Stimulated activated naive CD8-positive, alpha-beta T cell treated with anti-CD3 and anti-CD28 coated beads, Interleukin-15, Interleukin-2, amounts not matched to agents 100 ng/mL and 50 ng/mL, for 24 hours (primary cell): ENCODE data around the gene PHACTR3.

ENCODE experiments used
- H3K27ac Mint-ChIP-seq: one replicate; pipeline ENCODE4 v1.8.0; 2021; ENCODE audit warnings: mild to moderate bottlenecking, mixed read lengths
- H3K27me3 Mint-ChIP-seq: one replicate; pipeline ENCODE4 v1.8.0; 2021; ENCODE audit warnings: mixed read lengths
- H3K36me3 Mint-ChIP-seq: one replicate; pipeline ENCODE4 v1.8.0; 2021; ENCODE audit warnings: low read depth, mixed read lengths
- H3K4me1 Mint-ChIP-seq: one replicate; pipeline ENCODE4 v1.8.0; 2021; ENCODE audit warnings: low read depth, mixed read lengths
- H3K4me3 Mint-ChIP-seq: one replicate; pipeline ENCODE4 v1.8.0; 2021; ENCODE audit warnings: mild to moderate bottlenecking, mixed read lengths
- H3K9me3 Mint-ChIP-seq: one replicate; pipeline ENCODE4 v1.8.0; 2021; ENCODE audit warnings: mixed read lengths

The PHACTR3 gene

DNA sequence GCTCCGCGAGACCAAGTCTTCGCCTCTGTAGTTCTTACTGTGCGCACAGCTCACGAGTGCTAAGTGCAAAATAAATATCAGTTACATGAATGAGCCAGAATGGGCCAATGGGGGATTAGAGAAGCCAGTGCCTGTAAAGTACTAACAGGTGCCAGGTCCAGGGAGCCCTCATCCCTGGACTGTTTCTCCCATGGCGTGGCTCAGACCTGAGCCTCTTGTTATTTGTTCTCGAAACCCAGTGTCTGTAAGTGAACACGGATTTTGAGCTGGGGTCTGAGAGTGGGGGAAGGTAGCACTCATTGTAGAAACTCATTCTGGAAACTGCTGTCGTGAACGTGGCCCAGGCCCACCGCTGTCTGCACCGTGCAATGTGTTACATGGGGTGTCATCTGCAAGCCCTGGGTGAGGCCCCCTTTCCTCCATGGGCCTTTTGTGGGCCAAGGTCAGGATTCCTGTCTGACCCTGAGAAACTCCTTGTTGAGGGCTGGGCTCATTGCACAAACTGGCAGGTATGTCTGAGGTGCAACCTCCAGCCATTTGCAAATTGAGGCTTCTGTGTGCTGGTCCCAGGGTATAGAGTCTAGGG lies 174.4 kb downstream of the PHACTR3 start:
- no peaks in the 10 kb centered on the region for H3K4me1 Mint-ChIP-seq
- H3K27me3 Mint-ChIP-seq: no peaks in the 10 kb centered on the region
- no peaks in the 10 kb centered on the region for H3K36me3 Mint-ChIP-seq
- no peak overlapping the region for H3K27ac Mint-ChIP-seq
- H3K4me3 Mint-ChIP-seq: no peak overlapping the region
- H3K9me3 Mint-ChIP-seq: no peaks in the 10 kb centered on the region

DNA sequence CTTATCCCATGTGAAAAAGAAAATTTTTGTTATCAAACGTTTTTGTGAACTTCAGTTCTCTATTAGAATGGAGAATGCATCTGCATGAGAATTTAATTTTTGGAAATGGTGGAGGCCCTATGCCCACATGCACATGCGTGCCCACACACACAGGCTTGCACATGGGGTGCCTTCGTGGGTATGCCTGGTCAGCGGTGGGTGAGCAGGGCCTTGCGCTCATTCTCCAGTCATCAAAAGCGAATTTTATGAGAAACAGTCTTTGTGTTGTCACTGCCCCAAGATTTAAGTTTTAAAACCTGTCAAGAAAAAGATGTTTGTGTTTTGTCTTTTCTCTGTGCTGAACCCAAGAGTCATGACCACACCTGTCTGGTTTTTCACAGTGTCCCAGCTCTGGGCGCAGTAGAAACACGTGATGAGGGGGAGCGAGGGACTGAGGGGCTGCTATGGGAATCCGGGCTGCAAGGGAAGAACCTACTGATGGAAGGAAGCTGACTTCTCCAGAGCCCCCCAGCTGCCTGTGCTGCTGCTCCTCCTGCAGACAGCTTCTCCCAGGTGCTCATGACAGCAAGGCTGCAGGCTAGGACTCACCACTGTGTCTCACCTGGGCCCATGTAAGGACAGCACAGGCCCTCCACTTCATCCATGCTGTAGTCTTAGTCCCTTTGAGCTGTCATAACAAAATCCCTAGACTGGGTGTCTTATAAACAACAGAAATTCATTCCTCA lies 175.5 kb downstream of the PHACTR3 start:
- no peak overlapping the region for H3K27ac Mint-ChIP-seq
- H3K27me3 Mint-ChIP-seq: no peaks in the 10 kb centered on the region
- H3K36me3 Mint-ChIP-seq: no peaks in the 10 kb centered on the region
- no peaks in the 10 kb centered on the region for H3K9me3 Mint-ChIP-seq
- H3K4me3 Mint-ChIP-seq: no peak overlapping the region
- H3K4me1 Mint-ChIP-seq: no peaks in the 10 kb centered on the region

DNA sequence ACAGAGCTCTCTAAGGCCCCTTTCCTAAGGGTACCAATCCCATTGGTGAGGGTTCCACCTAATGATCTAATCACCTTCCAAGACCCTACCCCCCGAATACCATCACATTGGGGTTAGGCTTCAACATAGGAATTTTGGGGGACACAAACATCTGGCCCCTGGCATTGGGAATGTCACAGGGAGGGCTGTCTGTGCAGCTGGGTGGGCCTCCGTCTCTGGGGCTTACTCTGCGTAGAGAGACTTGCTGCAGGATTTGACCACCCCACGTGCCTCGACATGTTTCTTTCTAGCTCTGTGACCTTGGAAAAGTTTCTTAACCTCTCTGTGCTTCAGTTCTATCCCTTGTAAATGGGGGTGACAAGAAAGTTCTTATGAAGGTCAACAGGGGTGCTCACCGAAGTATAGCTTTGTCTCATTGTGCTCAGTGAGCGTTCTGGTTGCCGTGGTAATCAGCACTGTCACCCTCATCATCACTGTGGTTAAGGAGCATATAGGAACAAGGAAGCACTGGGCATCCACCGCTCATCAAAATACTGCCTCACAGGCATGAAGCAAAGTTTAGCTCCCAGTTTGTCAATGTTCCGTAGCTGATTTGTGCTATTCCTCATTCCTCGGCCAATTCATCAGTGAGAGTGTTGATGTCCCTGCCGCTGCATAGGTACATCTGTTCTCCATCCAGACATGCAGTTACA lies 176.3 kb downstream of the PHACTR3 start:
- H3K27ac Mint-ChIP-seq: no peak overlapping the region
- H3K4me3 Mint-ChIP-seq: no peak overlapping the region
- H3K27me3 Mint-ChIP-seq: no peaks in the 10 kb centered on the region
- no peaks in the 10 kb centered on the region for H3K9me3 Mint-ChIP-seq
- H3K4me1 Mint-ChIP-seq: no peaks in the 10 kb centered on the region
- no peaks in the 10 kb centered on the region for H3K36me3 Mint-ChIP-seq

DNA sequence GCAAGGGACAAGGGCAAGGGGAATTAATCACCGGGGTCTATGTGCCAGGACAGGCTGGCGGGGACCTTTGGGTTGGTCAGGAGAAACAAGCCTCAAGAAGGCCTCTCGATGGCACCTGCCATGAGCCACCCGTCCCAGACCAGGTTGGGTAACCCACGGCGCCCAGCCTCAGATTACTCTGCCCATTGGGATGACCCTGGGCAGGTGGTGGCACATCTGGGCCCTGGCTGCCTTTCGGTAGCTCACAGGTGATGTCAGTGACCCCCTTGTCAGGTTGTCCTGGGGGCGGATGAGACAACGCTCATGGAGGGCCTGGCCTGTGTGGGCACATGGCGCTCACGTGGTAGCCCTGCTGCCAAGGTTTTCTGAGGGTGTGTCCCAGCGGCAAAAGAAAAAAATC lies 176.9 kb downstream of the PHACTR3 start:
- no peaks in the 10 kb centered on the region for H3K27me3 Mint-ChIP-seq
- no peaks in the 10 kb centered on the region for H3K36me3 Mint-ChIP-seq
- no peaks in the 10 kb centered on the region for H3K4me1 Mint-ChIP-seq
- H3K27ac Mint-ChIP-seq: no peak overlapping the region
- H3K9me3 Mint-ChIP-seq: no peaks in the 10 kb centered on the region
- H3K4me3 Mint-ChIP-seq: no peak overlapping the region

DNA sequence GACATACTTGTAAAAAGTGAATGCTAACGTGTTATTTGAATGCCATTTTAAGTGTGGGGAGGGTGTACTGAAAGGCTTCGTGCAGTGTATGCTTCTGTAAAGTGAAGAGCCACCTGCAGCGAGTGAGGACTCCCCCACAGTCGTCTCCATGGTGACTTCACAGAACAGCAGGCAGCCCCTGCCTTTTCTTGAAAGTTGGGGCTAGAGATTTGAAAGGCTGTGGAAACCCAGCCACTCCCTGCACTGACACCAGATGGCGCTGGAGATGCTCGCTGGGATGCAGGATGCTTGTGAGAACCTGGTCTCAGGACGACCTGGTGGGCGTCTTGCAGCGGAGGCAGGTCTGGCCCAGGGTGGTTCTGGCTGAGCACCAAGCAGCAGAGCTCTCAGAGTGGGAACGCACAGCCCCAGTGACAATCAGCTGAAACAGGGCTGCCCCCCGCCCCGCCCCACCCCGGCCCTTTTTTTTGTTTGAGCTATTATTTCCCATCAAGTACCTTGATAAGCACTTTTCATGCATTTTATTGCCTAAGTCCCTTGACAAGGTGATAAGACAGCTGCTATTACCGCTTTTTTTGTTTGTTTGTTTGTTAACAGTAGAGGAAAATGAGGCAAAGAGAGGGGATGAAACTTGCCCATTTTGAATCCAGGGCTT lies 178.8 kb downstream of the PHACTR3 start:
- Mint-ChIP-seq H3K4me1 (no peaks in the 10 kb centered on the region), H3K27ac (no peak overlapping the region), H3K36me3 (no peaks in the 10 kb centered on the region), H3K4me3 (no peak overlapping the region), H3K9me3 (no peaks in the 10 kb centered on the region), H3K27me3 (no peaks in the 10 kb centered on the region)

DNA sequence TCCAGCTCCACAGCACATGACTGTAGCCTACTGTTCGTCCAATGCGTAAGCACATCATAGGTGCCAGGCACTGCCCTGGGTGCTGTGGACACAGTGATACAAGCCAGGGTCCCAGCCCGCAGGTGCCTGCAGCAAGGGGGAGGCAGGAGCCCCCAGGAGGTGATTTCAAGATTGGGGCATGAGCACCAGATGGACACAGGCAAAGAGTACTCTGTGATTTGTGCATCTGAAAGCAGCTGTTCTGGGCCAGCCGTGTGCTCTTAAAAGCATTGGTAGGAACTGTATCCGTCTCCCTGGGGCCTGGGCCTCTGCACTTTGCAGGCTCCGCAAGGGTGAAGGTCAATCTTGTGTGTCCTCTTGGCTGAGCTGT lies 179.3 kb downstream of the PHACTR3 start:
- H3K27me3 Mint-ChIP-seq: peaks cover 3% of the 10 kb centered on the region
- H3K4me3 Mint-ChIP-seq: no peak overlapping the region
- no peak overlapping the region for H3K27ac Mint-ChIP-seq
- no peaks in the 10 kb centered on the region for H3K9me3 Mint-ChIP-seq
- no peaks in the 10 kb centered on the region for H3K4me1 Mint-ChIP-seq
- no peaks in the 10 kb centered on the region for H3K36me3 Mint-ChIP-seq

DNA sequence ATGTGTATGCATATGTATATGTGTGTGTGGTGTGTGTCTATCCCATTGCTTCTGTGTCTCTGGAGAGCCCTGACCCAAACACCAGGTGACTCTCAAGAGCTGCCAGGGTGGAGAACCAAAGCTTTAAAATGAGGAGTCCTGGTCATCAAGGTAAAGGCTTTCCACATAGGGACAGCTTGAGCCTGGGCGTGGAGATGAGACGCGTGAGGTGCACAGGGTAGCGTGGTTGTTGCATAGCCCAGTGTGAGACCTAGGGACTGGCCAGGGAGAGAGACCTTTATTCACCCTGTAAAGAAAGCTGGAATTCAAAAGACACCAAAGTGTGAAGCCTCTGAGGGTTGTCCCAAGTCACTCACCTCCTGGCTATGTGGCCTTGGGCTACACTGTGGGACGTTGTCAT lies 180.0 kb downstream of the PHACTR3 start:
- no peaks in the 10 kb centered on the region for H3K9me3 Mint-ChIP-seq
- no peak overlapping the region for H3K27ac Mint-ChIP-seq
- H3K4me3 Mint-ChIP-seq: no peak overlapping the region
- no peaks in the 10 kb centered on the region for H3K36me3 Mint-ChIP-seq
- no peaks in the 10 kb centered on the region for H3K4me1 Mint-ChIP-seq
- H3K27me3 Mint-ChIP-seq: peaks cover 3% of the 10 kb centered on the region

DNA sequence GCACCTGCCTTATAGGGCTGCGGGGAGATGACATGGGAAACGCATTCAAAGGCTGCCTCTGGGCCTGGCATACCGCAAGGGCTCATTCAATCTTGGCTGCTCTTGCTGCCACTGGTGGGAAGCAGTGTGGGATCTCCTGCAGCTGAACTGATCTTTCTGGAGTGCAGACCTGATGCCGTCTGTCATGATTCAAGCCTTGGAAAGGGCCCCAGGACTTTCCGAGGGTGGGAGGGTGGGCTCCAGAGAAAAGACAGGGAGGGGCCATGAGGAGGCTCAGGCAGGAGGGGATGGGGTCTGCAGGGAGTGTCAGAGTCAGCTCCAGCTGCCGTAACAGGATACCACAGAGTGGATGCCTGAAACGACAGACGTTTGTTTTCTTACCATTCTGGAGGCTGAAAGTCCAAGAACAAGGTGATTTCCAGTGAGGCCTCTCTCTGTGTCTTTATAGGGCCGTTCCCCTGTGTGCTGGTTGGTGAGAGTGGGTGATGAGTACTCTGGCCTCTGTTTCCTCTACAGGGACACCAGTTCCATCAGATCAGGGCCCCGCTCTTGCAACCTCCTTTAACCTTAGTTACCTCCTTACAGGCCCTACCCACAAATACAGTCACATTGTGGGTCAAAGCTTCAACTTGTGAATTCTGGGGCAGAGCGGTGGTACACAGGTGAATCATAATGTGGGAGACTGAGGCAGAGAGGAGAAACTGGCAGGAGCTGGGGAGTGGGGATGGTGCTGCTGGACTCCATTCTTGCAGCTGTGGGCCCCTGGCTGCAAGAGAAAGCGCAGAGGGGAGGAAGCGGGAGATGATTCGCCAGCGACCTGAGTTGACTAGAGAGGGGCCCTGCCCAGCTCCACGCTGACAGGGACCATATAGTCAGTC lies 180.7 kb downstream of the PHACTR3 start:
- Mint-ChIP-seq H3K27ac (no peak overlapping the region), H3K4me3 (no peak overlapping the region), H3K4me1 (no peaks in the 10 kb centered on the region), H3K27me3 (peaks cover 3% of the 10 kb centered on the region), H3K9me3 (no peaks in the 10 kb centered on the region), H3K36me3 (no peaks in the 10 kb centered on the region)

DNA sequence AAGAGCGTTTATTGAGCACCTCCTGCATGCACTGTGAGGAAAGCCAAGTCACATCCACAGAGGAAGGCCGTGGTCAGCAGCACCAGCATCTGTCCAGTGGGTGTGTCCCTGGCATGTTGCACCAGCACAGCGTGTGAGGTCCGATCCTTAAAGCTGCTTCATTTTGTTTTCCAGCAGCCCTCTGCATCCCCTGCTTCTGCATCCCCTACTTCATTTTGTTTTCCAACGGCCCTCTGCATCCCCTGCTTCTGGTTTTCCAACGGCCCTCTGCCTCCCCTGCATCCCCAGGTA lies 181.3 kb downstream of the PHACTR3 start:
- no peaks in the 10 kb centered on the region for H3K36me3 Mint-ChIP-seq
- peaks cover 3% of the 10 kb centered on the region for H3K27me3 Mint-ChIP-seq
- no peak overlapping the region for H3K4me3 Mint-ChIP-seq
- H3K4me1 Mint-ChIP-seq: no peaks in the 10 kb centered on the region
- H3K27ac Mint-ChIP-seq: no peak overlapping the region
- H3K9me3 Mint-ChIP-seq: no peaks in the 10 kb centered on the region

DNA sequence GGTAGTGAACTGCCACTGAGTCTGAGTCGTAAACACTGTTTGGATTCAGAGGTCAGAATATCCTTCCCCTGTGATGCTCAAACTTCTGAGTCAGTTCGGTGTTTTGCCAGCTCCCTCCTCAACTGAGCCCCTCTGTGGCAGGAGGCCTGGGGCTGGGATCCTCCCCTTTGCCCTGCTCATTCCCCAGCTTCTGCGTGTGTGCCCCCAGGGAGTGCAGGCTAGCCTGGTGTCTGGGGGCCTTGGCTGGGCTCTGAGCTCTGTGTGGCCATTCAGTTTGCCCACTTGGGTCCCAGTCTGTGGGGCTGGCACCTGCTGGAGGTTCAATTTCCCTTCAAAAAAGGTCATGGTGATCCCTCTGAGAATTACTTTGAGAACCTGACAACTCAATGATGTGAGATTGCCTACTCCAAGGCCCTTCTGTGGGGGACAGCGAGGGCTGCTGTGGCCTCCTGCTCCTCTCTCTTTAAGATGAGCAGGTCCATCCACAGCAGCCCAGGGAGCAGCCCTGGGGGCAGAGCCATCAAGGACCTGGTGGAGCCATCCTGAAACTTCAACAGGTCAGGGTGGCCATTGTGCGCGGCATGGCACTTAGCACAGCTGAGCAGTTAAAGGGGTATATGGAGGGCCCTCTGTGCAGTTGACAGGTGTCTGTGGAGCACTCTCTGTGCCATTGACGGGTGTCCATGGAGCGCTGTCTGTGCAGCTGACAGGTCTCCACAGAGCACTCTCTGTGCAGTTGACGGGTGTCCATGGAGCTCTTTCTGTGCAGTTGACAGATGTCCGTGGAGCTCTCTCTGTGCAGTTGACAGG lies 181.9 kb downstream of the PHACTR3 start:
- Mint-ChIP-seq H3K27me3 (peaks cover 3% of the 10 kb centered on the region), H3K4me3 (no peak overlapping the region), H3K27ac (no peak overlapping the region), H3K9me3 (no peaks in the 10 kb centered on the region), H3K36me3 (no peaks in the 10 kb centered on the region), H3K4me1 (no peaks in the 10 kb centered on the region)

DNA sequence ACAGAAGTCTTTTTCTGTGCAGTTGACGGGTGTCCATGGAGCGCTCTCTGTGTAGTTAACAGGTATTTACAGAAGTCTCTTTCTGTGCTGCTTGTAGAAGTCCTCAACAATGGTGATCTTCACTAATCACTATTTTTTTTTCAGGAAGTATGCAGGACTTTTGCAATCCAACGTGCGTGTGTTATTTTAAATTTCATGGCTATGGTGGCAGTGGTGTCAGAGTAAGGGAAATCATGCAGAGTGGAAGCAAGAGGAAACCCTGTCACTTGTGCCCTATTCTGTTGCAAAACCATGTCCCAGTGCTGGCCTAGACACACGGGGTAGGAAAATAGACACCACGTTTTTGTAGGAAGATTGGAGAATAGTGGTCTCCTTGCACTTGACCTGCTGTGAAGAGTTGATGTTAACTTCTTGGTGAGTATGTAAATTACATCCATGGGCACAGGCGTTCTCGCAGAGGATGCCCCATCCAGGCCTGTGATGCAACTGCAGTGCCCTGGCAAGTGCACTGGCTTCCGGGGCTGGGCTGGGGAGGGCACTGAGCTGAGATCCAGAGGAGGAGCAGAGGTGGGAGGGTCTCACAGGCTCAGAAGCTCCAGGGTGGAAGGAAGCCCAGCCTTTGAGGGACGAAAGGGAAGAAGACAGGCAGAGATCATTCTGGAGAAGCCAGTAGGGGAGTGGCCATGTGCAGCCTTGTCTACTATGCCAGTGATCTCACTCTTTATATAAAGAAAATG lies 182.6 kb downstream of the PHACTR3 start:
- no peaks in the 10 kb centered on the region for H3K36me3 Mint-ChIP-seq
- peaks cover 3% of the 10 kb centered on the region for H3K27me3 Mint-ChIP-seq
- no peak overlapping the region for H3K4me3 Mint-ChIP-seq
- no peaks in the 10 kb centered on the region for H3K4me1 Mint-ChIP-seq
- H3K27ac Mint-ChIP-seq: no peak overlapping the region
- peaks cover 2% of the 10 kb centered on the region for H3K9me3 Mint-ChIP-seq

DNA sequence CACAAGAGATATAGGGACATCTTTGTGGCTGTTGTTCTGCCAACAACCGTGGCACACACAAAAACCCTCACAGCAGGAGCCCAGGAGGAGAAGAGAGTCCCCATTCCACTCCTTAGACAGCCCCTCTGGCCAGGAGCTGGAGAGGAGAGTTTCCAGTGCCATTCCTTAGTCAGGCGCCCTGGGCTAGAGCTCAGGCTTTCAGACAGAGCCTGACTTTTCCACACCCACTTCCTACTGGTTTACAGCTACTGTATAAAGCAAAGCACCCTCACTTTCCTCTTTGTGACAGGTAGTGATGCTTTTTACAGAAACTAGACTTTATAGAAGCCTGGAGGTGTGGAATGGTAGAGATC lies 183.2 kb downstream of the PHACTR3 start:
- H3K9me3 Mint-ChIP-seq: peaks cover 6% of the 10 kb centered on the region
- peaks cover 3% of the 10 kb centered on the region for H3K27me3 Mint-ChIP-seq
- no peaks in the 10 kb centered on the region for H3K4me1 Mint-ChIP-seq
- no peak overlapping the region for H3K27ac Mint-ChIP-seq
- H3K36me3 Mint-ChIP-seq: no peaks in the 10 kb centered on the region
- H3K4me3 Mint-ChIP-seq: no peak overlapping the region

DNA sequence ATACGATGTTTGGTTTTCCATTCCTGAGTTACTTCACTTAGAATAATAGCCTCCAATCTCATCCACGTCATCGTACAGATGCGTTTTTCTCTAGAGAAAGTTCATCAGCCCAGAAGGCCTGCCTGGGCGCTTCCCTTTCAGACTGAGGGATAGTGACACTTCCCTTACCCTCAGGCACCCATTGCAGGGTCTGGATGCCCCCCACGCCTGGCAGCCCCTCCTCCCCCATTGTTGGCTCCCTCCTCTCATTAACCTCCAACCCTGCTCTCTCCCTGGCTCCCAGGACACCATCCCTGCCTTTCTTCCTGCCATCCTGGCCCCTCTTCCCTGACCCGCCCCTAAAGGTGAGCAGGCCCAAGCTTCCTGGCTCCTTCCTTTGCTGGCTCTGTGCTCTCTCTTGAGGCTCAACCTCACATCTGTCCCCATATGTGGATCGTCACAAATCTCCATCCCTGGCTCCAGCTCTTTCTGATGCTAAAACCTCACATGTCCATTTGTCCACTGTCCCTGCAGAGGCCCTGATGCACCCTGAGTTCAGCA lies 183.9 kb downstream of the PHACTR3 start:
- Mint-ChIP-seq H3K27ac (no peak overlapping the region), H3K36me3 (no peaks in the 10 kb centered on the region), H3K4me1 (no peaks in the 10 kb centered on the region), H3K27me3 (peaks cover 3% of the 10 kb centered on the region), H3K9me3 (peaks cover 6% of the 10 kb centered on the region), H3K4me3 (no peak overlapping the region)
